GM23338 (cell line): ENCODE results near the gene IFTAP. TPM values are rescaled to one million over a fixed set of nuclear protein-coding genes. Genes with fewer than 3 reads are reported as not detected.

Experiments used
- ATAC-seq: fragments of 200-7000 bp; cut with Tn5 transposase; 3 replicates; pipeline ENCODE4 v1.9.1; 2020
- DNase-seq: peaks from one replicate; pipeline ENCODE4 v3.0.0-alpha.2; 2015; ENCODE audit warnings: low spot score
- H2AFZ ChIP-seq: fragments of 200-600 bp; sonication (generic); 2 replicates; pipeline ENCODE4 v1.8.0; 2016; ENCODE audit warnings: antibody characterized with exemption, mild to moderate bottlenecking, moderate library complexity
- H3F3A ChIP-seq: fragments of 200-600 bp; sonication (generic); replicated peaks from 2 replicates; pipeline ENCODE4 v1.8.0; 2017; ENCODE audit warnings: antibody characterized with exemption, mixed run types, low read depth
- H3K27ac ChIP-seq: fragments of 200-600 bp; sonication (generic); 2 replicates; pipeline ENCODE4 v1.6.1; 2016; ENCODE audit warnings: low read depth
- H3K27me3 ChIP-seq: fragments of 200-600 bp; sonication (generic); 2 replicates; pipeline ENCODE4 v1.8.0; 2016; ENCODE audit warnings: mild to moderate bottlenecking, mixed run types, moderate library complexity; ENCODE audit not compliant: insufficient read depth
- H3K36me3 ChIP-seq: fragments of 200-600 bp; sonication (generic); 2 replicates; pipeline ENCODE4 v1.8.0; 2016; ENCODE audit warnings: mild to moderate bottlenecking; ENCODE audit not compliant: insufficient read depth
- H3K4me1 ChIP-seq: fragments of 200-600 bp; sonication (generic); 2 replicates; pipeline ENCODE4 v1.8.0; 2016; ENCODE audit warnings: mild to moderate bottlenecking, moderate library complexity; ENCODE audit not compliant: insufficient read depth
- H3K4me2 ChIP-seq: fragments of 200-600 bp; sonication (generic); 2 replicates; pipeline ENCODE4 v1.7.1; 2017; ENCODE audit warnings: mixed run types
- H3K4me3 ChIP-seq: fragments of 200-600 bp; sonication (generic); 2 replicates; pipeline ENCODE4 v1.6.1; 2016; ENCODE audit warnings: mixed run types
- H3K79me2 ChIP-seq: fragments of 200-600 bp; sonication (generic); replicated peaks from 2 replicates; pipeline ENCODE4 v1.8.0; 2017; ENCODE audit warnings: mild to moderate bottlenecking; ENCODE audit not compliant: insufficient read depth
- H3K9me2 ChIP-seq: fragments of 200-600 bp; sonication (generic); 2 replicates; pipeline ENCODE4 v1.8.0; 2017; ENCODE audit not compliant: insufficient read depth
- H4K20me1 ChIP-seq: fragments of 200-600 bp; sonication (generic); replicated peaks from 2 replicates; pipeline ENCODE4 v1.8.0; 2017; ENCODE audit warnings: mild to moderate bottlenecking; ENCODE audit not compliant: insufficient read depth
- H3K27ac Mint-ChIP-seq: 2 replicates; pipeline ENCODE4 v1.8.0; 2020; ENCODE audit warnings: inconsistent platforms, mild to moderate bottlenecking, moderate library complexity, mixed read lengths
- H3K27me3 Mint-ChIP-seq: 3 replicates; pipeline ENCODE4 v1.8.0; 2022; ENCODE audit warnings: low read depth, mild to moderate bottlenecking, moderate library complexity, mixed read lengths, inconsistent platforms; ENCODE audit not compliant: insufficient read depth, poor library complexity
- H3K36me3 Mint-ChIP-seq: 3 replicates; pipeline ENCODE4 v1.8.0; 2021; ENCODE audit warnings: low read depth, mild to moderate bottlenecking, inconsistent platforms, moderate library complexity, mixed read lengths
- H3K4me1 Mint-ChIP-seq: 3 replicates; pipeline ENCODE4 v1.8.0; 2020; ENCODE audit warnings: mild to moderate bottlenecking, inconsistent platforms, mixed read lengths
- H3K4me3 Mint-ChIP-seq: 3 replicates; pipeline ENCODE4 v1.8.0; 2021; ENCODE audit warnings: moderate library complexity, mild to moderate bottlenecking, inconsistent platforms, mixed read lengths
- H3K9me3 Mint-ChIP-seq: 3 replicates; pipeline ENCODE4 v1.8.0; 2020; ENCODE audit warnings: moderate library complexity, mild to moderate bottlenecking, inconsistent platforms, mixed read lengths
- CREB1 ChIP-seq: fragments of 250-450 bp; sonication (Bioruptor Pico); IDR thresholded peaks from 2 replicates; pipeline ENCODE4 v1.5.0; 2020; ENCODE audit warnings: low read depth, mild to moderate bottlenecking, moderate library complexity
- CTCF ChIP-seq, 2 experiments: fragments of 200-600 bp in 1 of 2; sonication (generic) in 1 of 2; conservative IDR thresholded peaks; 2 replicates each; pipeline versions ENCODE4 v1.5.1 to v1.6.1; 2016 to 2017; ENCODE audit warnings: antibody characterized with exemption in 2 of 2, low read depth in 2 of 2, mild to moderate bottlenecking in 2 of 2, moderate library complexity in 1 of 2
- EZH2phosphoT487 ChIP-seq: fragments of 200-600 bp; sonication (generic); IDR thresholded peaks from one replicate; pipeline ENCODE4 v1.8.1; 2018; ENCODE audit warnings: antibody characterized with exemption; ENCODE audit not compliant: unreplicated experiment
- STAT1 ChIP-seq: IDR thresholded peaks from one replicate; pipeline ENCODE4 v1.6.1; 2016; ENCODE audit warnings: antibody characterized with exemption; ENCODE audit not compliant: unreplicated experiment
- ZNF114 ChIP-seq: fragments of 250-450 bp; sonication (Bioruptor Pico); IDR thresholded peaks from 2 replicates; pipeline ENCODE4 v1.5.0; 2020; ENCODE audit warnings: mild to moderate bottlenecking, moderate library complexity
- ZNF331 ChIP-seq: fragments of 250-450 bp; sonication (Bioruptor Pico); IDR thresholded peaks from 2 replicates; pipeline ENCODE4 v1.5.0; 2020; ENCODE audit warnings: low read depth, mild to moderate bottlenecking, moderate library complexity
- ZNF462 ChIP-seq: fragments of 250-450 bp; sonication (Bioruptor Pico); IDR thresholded peaks from 2 replicates; pipeline ENCODE4 v1.5.0; 2020; ENCODE audit warnings: mild to moderate bottlenecking, moderate library complexity
- polyA plus RNA-seq: library from polyadenylated mRNA; unstranded; fragments of >200 nt; fragmentation: Nextera tagmentation; extraction: Ambion mirVana; gene quantifications from 2 replicates; pipeline ENCODE4 v1.2.1, GENCODE V29; 2016
- total RNA-seq: library from RNA; depleted of rRNA; stranded (reverse); fragments of >200 nt; shearing (Covaris generic); gene quantifications from 2 replicates; pipeline ENCODE4 v1.2.3, GENCODE V29; 2014
- TF ChIP-seq, protein P1 (sequence below): IDR thresholded peaks from 2 replicates; pipeline ENCODE4 v1.6.1; 2016; ENCODE audit warnings: antibody characterized with exemption

IFTAP gene
- total and polyA plus RNA-seq, 2 experiments from 2014 or later: 17.1 to 39.1 TPM

GRCh38 chr11:36699271-36699670, 105.0 kb downstream of the IFTAP start:
- no peak overlapping the region for H3K27ac ChIP-seq
- no peaks in the 10 kb centered on the region for H3K9me2 ChIP-seq
- H3K36me3 ChIP-seq: no peaks in the 10 kb centered on the region
- peaks cover 18% of the 10 kb centered on the region for H3K4me1 ChIP-seq
- H3K27ac Mint-ChIP-seq: no peak overlapping the region
- H3K27me3 Mint-ChIP-seq: peaks cover 4% of the 10 kb centered on the region
- peaks cover 47% of the 10 kb centered on the region for H3K4me1 Mint-ChIP-seq
- no peaks in the 10 kb centered on the region for H4K20me1 ChIP-seq
- H3K4me2 ChIP-seq: no peak overlapping the region
- H3K4me3 ChIP-seq: no peak overlapping the region
- ATAC-seq (no peak), DNase-seq (no peak)
- H3K9me3 Mint-ChIP-seq: no peaks in the 10 kb centered on the region
- H2AFZ ChIP-seq: no peak overlapping the region
- H3F3A ChIP-seq: no peaks in the 10 kb centered on the region
- H3K79me2 ChIP-seq: no peaks in the 10 kb centered on the region
- no peaks in the 10 kb centered on the region for H3K36me3 Mint-ChIP-seq
- H3K4me3 Mint-ChIP-seq: no peak overlapping the region
- TF ChIP-seq CTCF (conservative IDR thresholded peaks at IDR 0.05; ENCODE audit: low read depth in 2 of 2): no peak
- no peaks in the 10 kb centered on the region for H3K27me3 ChIP-seq

DNA sequence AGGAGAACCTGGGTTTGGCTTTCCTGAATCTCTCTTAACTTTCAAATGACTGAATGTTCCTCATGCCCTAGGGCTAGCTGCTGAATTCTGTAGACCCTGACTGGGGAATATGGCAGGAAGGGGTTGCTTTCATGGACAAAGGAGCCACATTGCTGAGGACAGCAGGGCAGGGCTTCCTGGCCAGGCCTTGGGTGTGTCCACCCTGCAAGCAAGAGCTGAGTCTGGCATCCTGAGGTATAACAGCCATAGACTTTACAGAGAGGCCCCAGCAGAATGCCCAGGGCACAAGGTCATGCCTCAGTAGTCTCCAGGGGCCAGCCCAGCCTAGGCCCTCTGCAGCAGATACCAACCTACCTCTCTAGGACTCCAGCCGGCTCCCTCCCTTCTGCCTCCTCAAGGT, 105.9 kb downstream of the IFTAP start:
- H3K27ac Mint-ChIP-seq: no peak overlapping the region
- H3K36me3 Mint-ChIP-seq: no peaks in the 10 kb centered on the region
- no peak overlapping the region for H3K4me3 Mint-ChIP-seq
- peaks cover 4% of the 10 kb centered on the region for H3K27me3 Mint-ChIP-seq
- no peak for TF ChIP-seq CREB1 (CRISPR knock-in tag)
- TF ChIP-seq ZNF462 (CRISPR knock-in tag): no peak
- TF ChIP-seq ZNF331: no peak
- TF ChIP-seq, protein P1, sequence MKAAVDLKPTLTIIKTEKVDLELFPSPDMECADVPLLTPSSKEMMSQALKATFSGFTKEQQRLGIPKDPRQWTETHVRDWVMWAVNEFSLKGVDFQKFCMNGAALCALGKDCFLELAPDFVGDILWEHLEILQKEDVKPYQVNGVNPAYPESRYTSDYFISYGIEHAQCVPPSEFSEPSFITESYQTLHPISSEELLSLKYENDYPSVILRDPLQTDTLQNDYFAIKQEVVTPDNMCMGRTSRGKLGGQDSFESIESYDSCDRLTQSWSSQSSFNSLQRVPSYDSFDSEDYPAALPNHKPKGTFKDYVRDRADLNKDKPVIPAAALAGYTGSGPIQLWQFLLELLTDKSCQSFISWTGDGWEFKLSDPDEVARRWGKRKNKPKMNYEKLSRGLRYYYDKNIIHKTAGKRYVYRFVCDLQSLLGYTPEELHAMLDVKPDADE: no peak
- TF ChIP-seq STAT1: no peak
- no peak for TF ChIP-seq EZH2phosphoT487
- no peak for TF ChIP-seq ZNF114 (CRISPR knock-in tag)
- Histone ChIP-seq H3F3A (no peaks in the 10 kb centered on the region), H2AFZ (peak overlapping the region; percentile 40; the same call in 1 of the 2 replicates), H3K27ac (no peak overlapping the region), H3K79me2 (no peaks in the 10 kb centered on the region), H3K36me3 (no peaks in the 10 kb centered on the region), H3K4me2 (peak overlapping the region; percentile 37; the same call in 1 of the 2 replicates), H4K20me1 (no peaks in the 10 kb centered on the region), H3K4me3 (no peak overlapping the region), H3K4me1 (peaks cover 18% of the 10 kb centered on the region), H3K27me3 (no peaks in the 10 kb centered on the region), H3K9me2 (no peaks in the 10 kb centered on the region)
- no peaks in the 10 kb centered on the region for H3K9me3 Mint-ChIP-seq
- ATAC-seq (no peak), DNase-seq (no peak)
- H3K4me1 Mint-ChIP-seq: peaks cover 47% of the 10 kb centered on the region
